GM23248 (cell line): Measurements from ENCODE around the gene CEP43.

ENCODE experiments used
- EZH2 ChIP-seq: fragments of 200-600 bp; sonication (generic); IDR thresholded peaks from 2 replicates; pipeline ENCODE4 v1.6.1; 2018; ENCODE audit warnings: antibody characterized with exemption, mild to moderate bottlenecking; ENCODE audit not compliant: insufficient read depth, poor library complexity, severe bottlenecking
- EZH2phosphoT487 ChIP-seq: fragments of 200-600 bp; sonication (generic); IDR thresholded peaks from 2 replicates; pipeline ENCODE4 v1.6.1; 2018; ENCODE audit warnings: antibody characterized with exemption, moderate library complexity, mild to moderate bottlenecking, low read depth; ENCODE audit not compliant: insufficient read depth

- TF ChIP-seq EZH2 (no peak), EZH2phosphoT487 (no peak)
Measured at GRCh38 chr6:166997348-166997747, 1.8 kb upstream of the CEP43 start.
